ENCODE measurements around the gene ITGB3.
"Not testable (repeated sequence)": the region's sequence is repeated elsewhere in the genome, so short reads cannot be mapped to it uniquely, and the experiment has no call there.

Gene ITGB3

DNA sequence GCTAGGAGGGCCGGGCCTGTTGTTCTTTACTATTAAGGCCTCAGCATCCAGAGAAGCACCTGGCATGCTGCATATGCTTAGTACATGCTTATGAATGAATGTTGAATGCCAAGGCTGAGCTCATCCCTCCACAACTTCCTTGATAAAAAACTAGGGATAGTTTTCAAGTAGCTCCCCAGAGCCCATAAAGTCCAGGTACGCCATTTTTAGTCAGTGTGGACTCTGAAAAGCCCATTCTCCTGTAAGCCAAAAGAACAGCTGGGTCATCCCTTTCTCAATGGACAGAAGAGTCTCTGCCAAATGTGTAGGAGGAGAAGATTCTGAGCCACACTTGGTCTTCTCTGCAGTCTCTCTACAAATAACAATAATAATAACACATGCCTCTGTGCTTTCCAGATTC is 8.9 kb upstream of the ITGB3 start:
- DNase-seq (ENCODE audit: low spot score), result no peak

DNA sequence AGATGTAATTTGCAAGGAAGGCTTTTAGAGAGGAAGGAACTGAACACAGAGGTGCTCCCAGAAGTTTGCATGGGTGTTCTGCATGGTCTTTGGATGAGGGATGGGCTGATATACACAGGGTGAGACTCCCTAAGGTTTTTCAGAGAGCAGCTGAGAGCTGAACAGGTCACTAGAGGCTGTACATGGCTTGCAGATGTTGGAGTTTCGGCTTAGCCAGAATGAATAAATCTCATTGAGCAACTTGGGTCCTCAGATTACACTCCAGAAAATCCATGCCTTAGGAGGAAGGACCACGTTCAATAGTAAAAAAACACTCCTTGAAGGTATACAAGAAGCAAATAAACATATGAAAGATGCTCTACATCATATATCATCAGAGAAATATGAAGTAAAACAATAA is 7.5 kb upstream of the ITGB3 start:
- DNase-seq (ENCODE audit: low spot score), result no peak

DNA sequence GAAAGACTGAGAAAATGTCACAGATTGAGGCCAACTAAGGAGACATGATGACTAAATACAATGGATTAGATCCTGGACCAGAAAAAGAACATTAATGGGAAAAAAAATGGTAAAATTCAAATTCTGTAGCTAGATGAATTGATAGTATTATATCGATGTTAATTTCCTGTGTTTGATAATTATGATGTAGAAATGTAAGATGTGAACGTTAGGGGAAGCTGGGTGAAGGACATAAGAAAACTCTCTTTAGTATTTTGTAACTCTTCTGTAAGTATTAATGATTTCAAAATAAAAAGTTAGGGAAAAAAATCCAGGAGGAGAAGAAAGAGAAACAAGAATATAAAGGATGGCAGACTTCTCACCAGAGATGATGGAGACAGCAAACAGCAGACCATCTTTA is 2.8 kb upstream of the ITGB3 start:
- no peak for DNase-seq (ENCODE audit: low spot score)

DNA sequence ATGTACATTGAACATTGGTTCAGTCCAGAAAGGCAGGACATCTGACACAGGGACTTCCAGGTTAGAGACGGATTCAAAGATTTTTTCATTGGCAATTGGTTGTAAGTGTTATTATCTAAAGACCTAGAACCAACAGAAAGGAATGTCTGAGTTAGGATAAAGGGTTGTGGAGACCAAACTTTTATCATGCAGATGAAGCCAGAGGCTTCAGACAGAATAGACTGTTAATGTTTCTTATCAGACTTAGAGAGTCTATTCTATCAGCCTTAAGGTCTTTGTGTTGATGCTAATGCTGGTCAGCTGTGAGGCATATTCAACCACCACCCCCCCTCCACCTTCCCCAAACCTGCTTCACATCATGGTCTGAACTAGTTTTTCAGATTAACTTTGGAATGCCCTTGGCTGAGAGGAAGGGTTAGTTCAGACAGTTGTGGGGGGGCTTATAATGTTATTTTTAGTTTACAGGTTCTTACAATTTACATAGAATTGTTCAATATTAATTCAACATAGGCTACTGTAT is 2.1 kb upstream of the ITGB3 start:
- DNase-seq (ENCODE audit: low spot score), result no peak

DNA sequence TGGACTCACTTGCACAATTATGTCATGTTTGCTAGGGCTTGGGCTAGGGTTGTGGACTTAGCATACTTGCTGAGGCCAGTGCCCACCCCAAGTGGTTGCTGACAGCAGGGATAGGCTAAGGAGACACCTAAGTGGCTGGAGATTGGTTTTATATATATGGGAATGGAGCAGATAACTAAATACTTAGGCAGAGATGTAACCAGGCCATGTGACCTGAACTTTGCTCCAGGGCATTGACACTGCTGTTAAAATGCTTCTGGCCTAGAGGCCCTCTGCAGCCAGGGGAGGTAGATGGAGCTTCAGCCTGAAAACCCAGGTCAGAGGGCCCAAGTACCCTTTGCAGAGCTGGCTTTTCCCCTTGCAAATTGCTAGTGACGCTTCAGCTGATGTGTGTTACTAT is 1.4 kb upstream of the ITGB3 start:
- no peak for DNase-seq (ENCODE audit: low spot score)

DNA sequence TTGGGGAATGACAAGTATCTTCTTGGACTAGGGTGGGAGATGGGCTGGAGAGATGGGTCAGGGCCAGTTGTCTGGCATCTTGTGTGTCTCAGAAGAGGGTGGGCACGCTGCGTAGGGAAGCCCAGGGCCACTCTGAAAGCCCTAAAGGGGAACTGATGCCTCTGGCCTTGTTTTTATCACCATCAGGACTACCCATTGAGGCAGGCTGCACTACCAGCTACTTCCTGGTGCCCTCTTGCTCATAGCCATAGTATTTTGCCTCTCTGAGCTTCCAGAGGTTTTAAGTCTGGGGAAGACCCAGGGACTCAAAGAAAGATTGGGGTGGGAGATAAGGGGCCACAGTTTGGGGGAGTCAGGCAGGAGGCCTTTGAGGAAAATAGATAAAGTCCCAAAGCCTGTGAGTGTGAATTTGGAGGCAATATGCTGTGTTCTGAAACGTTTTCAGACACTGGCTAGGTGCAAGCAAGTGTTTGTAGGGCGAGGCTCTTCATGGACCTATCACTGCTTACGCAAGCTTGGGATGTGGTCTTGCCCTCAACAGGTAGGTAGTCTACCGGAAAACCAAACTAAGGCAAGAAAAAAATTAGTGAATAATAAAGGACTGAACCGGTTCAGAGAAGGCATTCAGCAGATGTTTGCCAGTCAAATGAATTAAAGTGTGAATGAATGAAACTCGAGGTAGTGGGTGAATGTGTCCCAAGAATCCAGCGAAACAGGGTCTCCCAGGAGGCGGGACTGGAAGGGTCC is 688 bp upstream of the ITGB3 start:
- DNase-seq (ENCODE audit: low spot score), result no peak

DNA sequence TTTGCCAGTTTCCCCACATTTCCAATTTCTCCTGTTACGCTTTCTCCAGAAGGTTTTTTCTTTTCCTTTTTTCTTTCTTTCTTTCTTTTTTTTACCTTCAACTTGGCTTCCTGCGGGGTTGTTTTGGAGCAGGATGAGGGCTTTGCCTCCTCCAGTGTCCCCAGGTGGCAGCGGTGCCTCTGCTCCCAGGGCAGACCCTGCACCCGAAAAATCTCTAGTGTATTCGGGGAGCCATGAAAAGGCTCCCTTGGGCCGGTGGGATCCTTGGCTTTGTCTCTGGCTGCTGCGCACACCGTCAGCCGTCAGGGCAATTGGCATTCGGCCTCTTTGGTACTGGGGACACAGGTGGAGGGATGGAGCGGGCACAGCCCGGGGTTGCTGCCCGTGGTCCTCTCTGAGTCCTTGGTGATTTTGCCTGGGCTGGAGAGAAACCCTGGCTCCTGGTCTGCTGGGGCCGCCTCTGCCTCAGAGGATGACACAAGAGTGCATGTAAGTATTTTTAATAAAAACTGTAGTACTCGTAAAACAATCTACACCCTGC is 846 bp downstream of the ITGB3 start:
- DNase-seq (ENCODE audit: low spot score), result no peak

DNA sequence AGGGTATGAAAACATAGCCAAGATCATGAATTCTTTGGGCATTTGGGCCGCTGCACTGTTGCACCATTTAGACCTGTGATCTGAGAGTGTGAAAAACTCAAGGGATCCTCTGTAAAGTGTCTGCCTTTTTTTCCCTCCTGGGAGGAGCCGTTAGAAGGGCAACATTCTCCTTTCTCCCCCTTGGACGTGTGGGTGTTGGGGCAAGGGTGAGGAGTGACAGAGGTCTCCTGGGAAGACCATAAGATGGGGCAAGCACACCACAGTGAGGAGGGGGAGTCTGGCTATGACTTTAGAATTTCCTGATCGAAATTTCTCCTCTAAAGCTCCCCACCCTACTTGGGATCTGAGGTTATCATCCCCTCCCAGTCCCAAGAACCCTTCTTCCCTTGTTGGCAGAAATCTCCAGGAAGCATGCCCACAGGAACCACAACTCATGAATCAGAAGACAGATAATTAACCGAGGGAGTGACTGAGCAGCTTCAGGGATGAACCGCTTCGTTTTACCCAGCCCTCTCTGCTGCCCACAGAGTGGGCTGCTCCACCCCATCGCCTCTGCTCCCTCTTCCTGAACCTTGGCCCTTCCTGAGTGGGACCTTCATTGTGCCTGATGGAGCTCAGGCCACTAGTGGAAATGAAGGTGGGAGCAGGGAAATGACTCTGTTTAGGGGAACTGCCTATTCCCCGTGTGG is 4.2 kb downstream of the ITGB3 start:
- DNase-seq (ENCODE audit: low spot score), result no peak

DNA sequence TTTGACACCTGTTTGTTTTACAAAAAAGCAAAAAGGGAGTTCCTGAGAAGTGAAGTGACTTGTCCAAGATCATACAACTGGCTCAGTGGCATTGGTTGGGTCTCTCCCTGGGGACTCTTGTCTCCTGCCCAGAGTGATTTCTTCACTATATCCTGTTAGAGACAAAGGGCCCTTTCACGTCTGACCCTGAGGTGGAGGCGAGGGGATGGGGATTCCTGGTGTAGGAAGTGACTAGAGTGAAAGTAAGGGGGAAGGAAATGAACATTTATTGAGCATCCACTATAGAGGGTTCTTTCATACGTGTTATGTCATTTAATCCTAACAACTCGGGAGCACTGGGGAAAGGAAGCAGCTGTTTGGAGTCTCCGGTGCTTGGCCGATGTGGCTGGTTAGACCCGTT is 9.0 kb downstream of the ITGB3 start:
- no peak for DNase-seq (ENCODE audit: low spot score)

DNA sequence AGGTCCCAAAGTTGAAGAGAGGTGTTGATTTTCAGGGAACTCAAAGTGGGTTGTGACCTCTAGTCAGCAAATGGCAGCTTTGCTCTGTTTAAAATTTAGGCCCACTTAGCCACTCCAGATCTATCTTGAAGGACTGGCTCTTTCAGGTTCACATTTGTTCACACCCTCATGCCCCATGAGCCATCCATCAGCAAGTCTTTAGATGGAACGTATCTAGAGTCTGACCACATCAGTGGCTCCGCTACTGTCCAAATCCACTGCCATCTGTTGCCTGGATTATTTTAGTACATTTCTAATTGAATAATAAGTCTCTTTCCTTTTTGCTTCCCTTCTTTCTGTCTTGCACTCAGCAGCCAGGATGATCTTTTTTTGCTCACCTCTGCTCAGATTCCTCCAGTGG is 10.5 kb downstream of the ITGB3 start:
- DNase-seq (ENCODE audit: low spot score), result no peak

DNA sequence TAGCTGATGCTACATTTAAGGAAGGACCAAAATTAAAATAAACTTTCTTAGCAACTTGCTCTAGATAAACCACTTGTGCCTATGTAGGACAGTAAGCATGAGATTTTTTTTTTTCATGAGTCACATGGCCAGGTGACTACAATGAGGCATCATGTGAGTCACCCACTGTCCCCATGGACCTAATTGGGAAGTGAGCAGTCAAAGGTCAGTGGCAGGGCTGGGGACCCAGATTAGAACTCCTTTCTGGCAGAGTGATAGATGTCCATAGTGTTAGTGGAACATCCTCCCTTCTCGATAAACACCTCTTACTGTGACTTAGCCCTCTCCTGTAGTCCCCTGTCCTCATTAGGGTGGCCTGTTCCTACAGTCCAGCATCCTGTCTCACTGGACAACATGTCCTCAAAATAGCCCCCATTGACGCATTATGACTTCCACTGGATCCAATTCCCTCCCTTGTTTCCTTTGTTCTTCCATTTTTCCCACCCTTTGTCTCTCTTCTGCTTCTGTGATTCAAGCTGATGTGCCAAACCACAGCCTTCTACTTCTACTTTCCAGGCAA is 12.4 kb downstream of the ITGB3 start:
- DNase-seq (ENCODE audit: low spot score), result no peak

DNA sequence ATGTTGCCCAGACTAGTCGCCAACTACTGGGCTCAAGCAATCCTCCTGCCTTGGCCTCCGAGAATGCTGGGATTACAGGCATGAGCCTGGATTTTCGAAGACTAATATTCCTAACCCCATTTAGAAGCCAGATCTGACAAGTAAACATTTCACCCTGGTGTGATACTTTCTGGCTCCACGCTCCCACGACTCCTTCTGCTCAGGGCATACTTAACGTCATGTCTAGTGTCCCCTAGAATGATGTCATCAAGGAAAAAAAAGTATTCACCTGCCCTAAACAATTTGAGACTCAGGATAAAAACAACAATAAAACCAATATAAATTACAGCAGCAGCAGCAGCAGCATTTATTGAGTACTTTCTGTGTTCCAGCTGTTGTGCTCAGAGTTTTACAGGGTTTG is 13.2 kb downstream of the ITGB3 start:
- no peak for DNase-seq (ENCODE audit: low spot score)

DNA sequence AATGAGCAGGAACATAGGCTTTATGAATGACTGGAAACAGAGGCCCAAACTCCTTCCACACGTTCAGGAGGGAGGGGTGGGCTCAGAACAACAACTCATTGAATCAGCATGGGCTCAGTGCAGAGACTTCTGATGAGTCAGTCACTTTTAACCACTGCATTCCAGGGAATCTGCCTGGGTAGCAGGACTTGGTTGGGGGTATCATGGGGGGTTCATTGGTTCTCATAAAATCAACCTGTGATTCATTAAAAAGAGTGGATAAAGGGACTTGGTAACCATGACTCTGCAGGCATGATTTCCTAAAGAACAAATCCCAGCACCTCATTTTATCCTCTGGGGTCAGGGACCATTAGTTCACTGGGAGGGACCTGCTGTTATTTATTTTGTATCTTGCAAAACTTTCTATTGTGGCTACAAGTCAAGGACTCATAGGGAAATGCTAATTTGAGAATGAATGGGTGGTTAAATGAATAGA is 13.8 kb downstream of the ITGB3 start:
- no peak for DNase-seq (ENCODE audit: low spot score)

DNA sequence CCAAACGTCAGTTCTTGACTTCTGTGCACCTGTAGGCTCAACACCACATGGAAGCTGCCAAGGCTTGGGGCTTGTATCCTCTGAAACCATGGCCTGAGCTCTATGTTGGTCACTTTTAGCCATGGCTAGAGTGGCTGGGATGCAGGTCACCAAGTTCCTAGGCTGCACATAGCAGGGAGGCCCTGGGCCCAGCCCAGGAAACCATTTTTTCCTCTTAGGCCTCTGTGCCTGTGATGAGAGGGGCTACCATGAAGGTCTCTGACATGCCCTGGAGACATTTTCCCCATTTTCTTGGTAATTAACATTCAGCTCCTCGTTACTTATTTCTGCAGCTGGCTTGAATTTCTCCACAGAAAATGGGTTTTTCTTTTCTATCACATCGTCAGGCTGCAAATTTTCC is 15.3 kb downstream of the ITGB3 start:
- not testable (repeated sequence) for DNase-seq (ENCODE audit: low spot score)

DNA sequence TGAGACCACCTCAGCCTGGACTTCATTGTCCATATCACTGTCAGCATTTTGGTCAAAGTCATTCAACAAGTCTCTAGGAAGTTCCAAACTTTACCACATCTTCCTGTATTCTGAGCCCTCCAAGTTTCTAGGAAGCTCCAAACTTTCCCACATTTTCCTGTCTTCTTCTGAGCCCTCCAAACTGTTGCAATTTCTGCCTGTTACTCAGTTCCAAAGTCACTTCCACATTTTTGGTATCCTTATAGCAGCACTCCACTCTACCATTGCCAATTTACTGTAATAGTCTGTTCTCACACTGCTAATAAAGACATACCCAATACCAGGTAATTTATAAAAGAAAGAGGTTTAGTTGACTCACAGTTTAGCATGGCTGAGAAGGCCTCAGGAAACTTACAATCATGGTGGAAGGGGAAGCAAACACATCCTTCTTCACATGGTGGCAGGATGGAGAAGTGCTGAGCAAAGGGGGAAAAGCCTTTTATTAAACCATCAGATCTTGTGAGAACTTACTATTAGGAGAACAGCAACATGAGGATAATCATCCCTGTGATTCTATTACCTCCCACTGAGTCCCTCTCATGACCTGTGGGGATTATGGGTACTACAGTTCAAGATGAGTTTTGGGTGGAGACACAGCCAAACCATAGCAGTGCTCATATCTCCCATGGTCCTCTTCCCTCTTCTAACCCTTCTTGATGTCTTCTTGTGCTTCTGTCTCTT is 16.1 kb downstream of the ITGB3 start:
- not testable (repeated sequence) for DNase-seq (ENCODE audit: low spot score)

DNA sequence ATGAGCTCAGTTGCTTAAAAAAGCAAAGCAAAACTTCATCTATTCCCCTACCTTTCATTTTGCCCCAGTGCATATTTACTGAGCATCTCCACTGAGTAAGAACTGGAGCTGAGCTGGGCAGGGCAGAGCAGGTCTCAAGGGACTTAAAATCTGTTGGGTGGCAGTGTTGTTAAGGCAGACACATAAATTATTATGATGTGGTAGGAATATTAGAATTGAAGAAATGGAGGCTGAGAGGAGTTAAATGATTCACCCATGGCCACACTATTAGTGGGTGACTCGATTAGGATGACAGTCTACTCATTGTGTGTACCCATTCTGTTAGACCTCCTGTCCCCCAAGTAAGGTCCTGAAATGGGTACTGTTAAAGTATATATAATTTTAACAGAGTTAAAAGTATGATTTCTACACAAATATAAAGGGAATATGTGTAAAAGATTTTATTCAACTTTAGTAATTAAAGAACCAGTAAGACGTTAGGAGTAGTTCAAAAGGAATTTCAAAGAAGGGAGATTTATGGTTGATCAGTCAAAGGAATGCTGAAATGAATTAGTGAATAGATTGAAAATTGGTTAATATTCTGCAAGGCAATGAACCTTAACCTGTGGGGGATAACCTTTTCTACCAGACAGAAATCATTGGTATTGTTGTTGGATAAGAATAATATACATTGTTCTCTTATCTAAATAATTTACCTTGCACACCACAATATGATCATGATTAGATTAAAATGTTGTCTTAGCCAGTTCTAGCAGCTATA is 17.5 kb downstream of the ITGB3 start:
- no peak for DNase-seq (ENCODE audit: low spot score)

DNA sequence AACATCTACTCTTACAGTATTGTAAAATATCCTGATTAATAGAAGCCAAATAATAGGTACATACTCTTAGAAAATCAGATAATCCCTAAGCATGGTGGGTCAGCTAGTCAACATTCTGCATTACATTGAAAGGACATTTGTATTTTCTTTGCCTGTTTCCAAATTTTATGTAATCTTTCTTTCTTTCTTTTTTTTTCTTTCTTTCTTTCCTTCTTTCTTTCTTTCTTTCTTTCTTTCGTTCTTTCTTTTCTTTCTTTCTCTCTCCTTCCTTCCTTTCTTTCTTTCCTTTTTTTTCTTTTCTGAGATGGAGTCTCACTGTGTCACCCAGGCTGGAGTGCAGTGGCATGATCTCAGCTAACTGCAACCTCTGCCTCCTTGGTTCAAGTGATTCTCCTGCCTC is 18.9 kb downstream of the ITGB3 start:
- DNase-seq (ENCODE audit: low spot score), result no peak

DNA sequence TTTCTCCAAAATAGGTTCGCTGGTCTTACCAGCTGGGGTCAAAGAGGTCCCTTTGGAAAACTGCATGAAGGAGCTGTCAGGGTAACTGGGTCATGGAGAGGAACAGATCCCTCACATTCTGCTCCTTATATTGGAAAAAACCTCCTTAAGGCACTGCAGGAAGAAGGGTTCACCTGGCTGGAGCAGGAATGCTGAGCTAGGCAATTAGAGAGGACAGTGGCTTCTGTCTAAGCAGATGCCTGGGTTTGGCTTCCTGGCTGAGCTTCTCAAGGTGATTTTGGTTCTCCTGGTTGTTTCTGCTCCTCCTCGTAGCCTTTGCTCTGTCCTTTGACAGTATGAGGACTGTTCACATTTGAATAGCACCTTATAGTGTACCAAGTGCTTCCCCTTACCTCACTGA is 19.6 kb downstream of the ITGB3 start:
- DNase-seq (ENCODE audit: low spot score), result no peak

DNA sequence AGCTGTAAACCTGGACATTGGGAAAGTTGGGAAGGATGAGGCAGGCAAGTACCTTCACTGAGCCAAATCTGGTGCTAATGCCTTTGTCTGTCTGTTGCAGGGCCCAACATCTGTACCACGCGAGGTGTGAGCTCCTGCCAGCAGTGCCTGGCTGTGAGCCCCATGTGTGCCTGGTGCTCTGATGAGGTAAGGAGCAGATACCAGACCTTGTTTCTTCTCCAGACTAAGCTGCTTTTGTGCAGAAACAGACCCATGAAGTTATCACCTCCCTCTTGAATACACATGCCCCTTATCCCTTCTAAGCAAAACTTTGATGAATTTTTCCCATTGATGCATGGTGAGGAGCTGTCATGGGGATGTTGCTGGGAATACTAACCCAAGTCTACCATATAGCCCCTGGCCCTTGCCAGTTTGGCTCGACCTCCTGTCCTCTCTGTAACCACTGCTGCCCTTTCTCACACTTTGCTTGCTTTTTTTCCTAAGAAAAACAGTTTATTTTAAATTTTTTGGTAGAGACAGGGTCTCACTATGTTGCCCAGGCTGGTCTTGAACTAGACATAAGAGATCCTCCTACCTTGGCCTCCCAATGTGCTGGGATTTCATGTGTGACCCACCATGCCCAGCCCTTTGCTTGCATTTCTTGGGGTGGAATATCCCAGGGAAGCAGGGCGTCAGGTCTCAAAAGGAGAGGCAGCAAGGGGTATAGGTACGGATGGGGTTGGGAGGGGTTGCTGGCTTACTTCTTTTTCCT is 20.9 kb downstream of the ITGB3 start:
- DNase-seq (ENCODE audit: low spot score), result no peak

DNA sequence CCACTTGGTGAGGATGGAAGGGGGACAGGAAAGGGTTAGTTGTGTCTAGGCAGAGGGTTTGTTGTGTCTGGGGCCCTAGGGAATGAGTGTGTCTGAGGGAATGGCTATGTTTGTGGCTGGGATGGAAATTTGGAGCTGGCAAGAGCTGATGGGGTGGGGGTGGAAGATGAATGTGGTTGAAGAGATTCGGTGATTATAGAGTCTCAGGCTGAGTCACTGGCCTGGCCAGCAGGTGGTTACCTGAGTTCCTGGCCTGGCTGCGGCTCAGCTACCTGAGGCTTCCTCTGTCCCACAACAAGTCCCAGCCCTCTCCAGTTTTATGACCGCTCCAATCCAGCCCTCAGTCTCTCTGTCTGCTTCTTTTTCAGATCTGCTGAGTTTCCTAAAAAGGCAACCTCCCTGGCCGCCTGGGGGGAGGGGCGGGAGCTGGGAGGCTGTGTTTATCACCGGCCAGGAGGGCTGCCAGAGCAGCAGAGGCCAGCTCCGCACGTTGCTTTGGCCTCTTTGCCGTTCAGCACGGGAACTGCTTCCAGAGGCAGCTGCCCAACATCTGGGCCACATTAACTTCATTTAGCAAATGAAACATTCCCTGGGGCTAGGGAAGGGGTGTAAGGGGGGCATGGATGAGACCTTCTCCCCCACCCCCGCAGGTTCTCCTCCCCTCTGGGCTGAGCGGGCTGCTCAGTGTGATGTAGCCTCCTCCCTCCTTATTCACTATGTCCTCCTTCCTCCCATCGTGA is 21.8 kb downstream of the ITGB3 start:
- DNase-seq (ENCODE audit: low spot score), result no peak

Data from pons (tissue), 1 donor.